ENCODE results near the gene SUPT6H. TPM values are rescaled to one million over a fixed set of nuclear protein-coding genes. Genes with fewer than 3 reads are reported as not detected.

SUPT6H gene
- 30.1 TPM for polyA plus RNA-seq (2012; ENCODE audit: missing spikeins)

DNA sequence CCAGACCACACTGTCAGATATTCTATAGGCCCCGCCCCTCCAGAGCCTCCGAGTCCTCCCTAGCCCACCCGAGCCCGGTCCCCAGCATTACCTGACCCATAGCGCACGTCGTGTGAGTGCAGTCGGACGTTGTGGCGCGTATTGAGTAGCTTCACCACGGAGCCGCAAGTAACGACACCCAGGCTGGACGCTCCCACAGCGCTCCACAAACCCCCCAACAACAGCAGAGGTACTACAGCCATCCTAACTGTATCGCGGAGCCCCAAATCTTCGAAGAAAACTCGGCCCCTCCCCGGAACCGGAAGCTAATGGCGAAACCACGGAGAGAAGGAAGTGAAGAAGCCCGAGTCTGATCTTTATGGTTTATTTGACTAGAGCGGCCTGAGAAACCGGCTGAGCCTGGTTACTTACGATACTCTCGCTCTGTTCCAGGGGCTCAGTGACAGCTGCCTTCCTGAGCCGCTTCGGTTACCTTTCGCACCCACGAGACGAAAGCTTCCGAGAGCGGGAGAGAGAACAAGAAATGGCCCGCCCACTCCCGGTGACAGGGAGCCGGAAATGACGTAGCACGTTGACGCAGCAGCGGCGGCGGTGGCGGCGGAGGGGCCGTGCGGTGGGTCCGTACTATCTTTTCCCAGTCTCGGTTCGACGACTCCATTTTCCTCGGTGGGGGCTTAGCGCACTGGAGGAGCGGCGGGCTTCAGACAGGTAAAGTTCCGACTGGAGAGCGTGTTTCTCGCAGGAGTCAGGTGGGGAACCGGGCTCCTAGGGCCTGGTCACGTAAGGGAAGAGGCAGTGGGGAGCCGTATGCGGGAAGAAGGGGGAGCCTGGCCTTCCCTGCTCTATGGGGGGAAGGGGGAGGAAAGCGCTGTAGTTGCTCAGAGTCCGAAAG is at the start of gene SUPT6H, which contains the start of gene SDF2:
TSS of gene SUPT6H (plus strand) at position 571 of the 892 bp plus-strand sequence. CDS start 11,197 bp downstream, outside the sequence.
TSS of gene SDF2 (minus strand) at position 272 of the 892 bp plus-strand sequence. CDS start at position 242, 30 bp downstream.
- FAIRE-seq (peak; percentile 96), DNase-seq (ENCODE audit: insufficient read length) (peak; percentile 81)
- peak; percentile 57; the same call in 1 of the 2 replicates for TF ChIP-seq TAF1 (IDR thresholded peaks at IDR 0.05; ENCODE audit: borderline replicate concordance, low read depth, low read length)
- peak; percentile 88; the same call in 1 of the 2 replicates for TF ChIP-seq POLR2A (IDR thresholded peaks at IDR 0.05; ENCODE audit: low read depth, low read length)
- peak; percentile 91 for TF ChIP-seq POLR2AphosphoS5 (IDR thresholded peaks at IDR 0.05; ENCODE audit: low read depth, low read length)

DNA sequence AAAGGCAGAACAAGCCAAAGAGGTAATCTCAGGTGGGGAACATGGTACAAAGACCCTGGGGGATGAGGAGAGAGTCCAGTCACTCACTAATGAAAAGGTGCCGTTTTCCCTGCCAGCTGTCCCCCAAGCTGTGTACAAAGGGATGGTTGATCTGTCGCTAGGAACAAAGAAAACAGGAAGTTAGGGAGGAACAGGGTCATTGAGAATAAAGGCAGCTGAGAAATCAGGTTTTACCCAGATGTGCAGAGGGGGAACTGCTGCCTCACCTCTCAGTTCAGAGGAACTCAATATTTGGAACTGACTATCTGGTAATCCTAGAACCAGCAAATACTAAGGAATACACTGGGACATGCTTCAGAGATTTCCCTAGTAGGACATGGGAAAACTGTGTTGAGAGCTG is 49.5 kb upstream of the SUPT6H start:
- no peak for FAIRE-seq
- no peak for TF ChIP-seq TAF1 (IDR thresholded peaks at IDR 0.05; ENCODE audit: borderline replicate concordance, low read depth, low read length)
- no peak for TF ChIP-seq POLR2A (IDR thresholded peaks at IDR 0.05; ENCODE audit: low read depth, low read length)
- TF ChIP-seq POLR2AphosphoS5 (IDR thresholded peaks at IDR 0.05; ENCODE audit: low read depth, low read length), result no peak
- DNase-seq (ENCODE audit: insufficient read length), result no peak

GRCh38 chr17:28612936-28613872 is 48.8 kb upstream of the SUPT6H start:
- TF ChIP-seq POLR2A (IDR thresholded peaks at IDR 0.05; ENCODE audit: low read depth, low read length), result no peak
- no peak for TF ChIP-seq POLR2AphosphoS5 (IDR thresholded peaks at IDR 0.05; ENCODE audit: low read depth, low read length)
- no peak for TF ChIP-seq TAF1 (IDR thresholded peaks at IDR 0.05; ENCODE audit: borderline replicate concordance, low read depth, low read length)
- no peak for DNase-seq (ENCODE audit: insufficient read length)
- peak; percentile 17 for FAIRE-seq

GRCh38 chr17:28613931-28614381 is 48.0 kb upstream of the SUPT6H start, which contains the start of gene RSKR:
TSS of gene RSKR (minus strand) at chr17:28614185. CDS start at chr17:28614161, 24 bp downstream.
- TF ChIP-seq TAF1 (IDR thresholded peaks at IDR 0.05; ENCODE audit: borderline replicate concordance, low read depth, low read length) (no peak), POLR2A (IDR thresholded peaks at IDR 0.05; ENCODE audit: low read depth, low read length) (no peak; the same call in 1 of the 2 replicates), POLR2AphosphoS5 (IDR thresholded peaks at IDR 0.05; ENCODE audit: low read depth, low read length) (no peak)
- FAIRE-seq, result no peak
- DNase-seq (ENCODE audit: insufficient read length), result no peak

GRCh38 chr17:28615260-28615940 is 46.6 kb upstream of the SUPT6H start:
- FAIRE-seq (no peak), DNase-seq (ENCODE audit: insufficient read length) (no peak)

GRCh38 chr17:28616281-28616680 is 45.7 kb upstream of the SUPT6H start:
- TF ChIP-seq TAF1 (IDR thresholded peaks at IDR 0.05; ENCODE audit: borderline replicate concordance, low read depth, low read length) (no peak), POLR2AphosphoS5 (IDR thresholded peaks at IDR 0.05; ENCODE audit: low read depth, low read length) (no peak), POLR2A (IDR thresholded peaks at IDR 0.05; ENCODE audit: low read depth, low read length) (no peak)
- no peak for FAIRE-seq
- DNase-seq (ENCODE audit: insufficient read length), result no peak

More at GRCh38 chr17:28615260-28615940, 46.6 kb upstream of the SUPT6H start:
- TF ChIP-seq TAF1 (IDR thresholded peaks at IDR 0.05; ENCODE audit: borderline replicate concordance, low read depth, low read length), result no peak
- no peak for TF ChIP-seq POLR2AphosphoS5 (IDR thresholded peaks at IDR 0.05; ENCODE audit: low read depth, low read length)
- no peak for TF ChIP-seq POLR2A (IDR thresholded peaks at IDR 0.05; ENCODE audit: low read depth, low read length)

DNA sequence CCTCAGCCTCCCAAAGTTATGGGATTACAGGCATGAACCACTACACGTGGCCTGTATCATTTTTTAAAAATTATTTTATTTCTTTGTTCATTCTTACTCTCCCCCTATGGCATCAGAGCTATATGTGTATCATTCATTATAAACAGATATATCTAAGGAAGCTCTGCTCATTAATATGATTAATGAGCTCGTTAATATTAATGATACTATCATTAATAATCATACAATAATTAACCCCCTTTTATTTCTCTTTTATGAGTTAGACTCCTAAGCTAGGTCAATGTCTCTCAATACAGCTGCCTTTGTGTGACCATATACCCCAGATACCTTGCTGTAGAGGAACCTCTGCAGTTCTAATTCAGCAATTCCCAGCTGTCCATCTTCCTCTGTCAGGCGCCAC is 43.5 kb upstream of the SUPT6H start:
- TF ChIP-seq POLR2A (IDR thresholded peaks at IDR 0.05; ENCODE audit: low read depth, low read length) (no peak), POLR2AphosphoS5 (IDR thresholded peaks at IDR 0.05; ENCODE audit: low read depth, low read length) (no peak), TAF1 (IDR thresholded peaks at IDR 0.05; ENCODE audit: borderline replicate concordance, low read depth, low read length) (no peak)
- DNase-seq (ENCODE audit: insufficient read length), result no peak
- FAIRE-seq, result no peak

- DNase-seq (ENCODE audit: insufficient read length) (no peak), FAIRE-seq (no peak)
- TF ChIP-seq POLR2AphosphoS5 (IDR thresholded peaks at IDR 0.05; ENCODE audit: low read depth, low read length), result no peak
- TF ChIP-seq TAF1 (IDR thresholded peaks at IDR 0.05; ENCODE audit: borderline replicate concordance, low read depth, low read length), result no peak
- TF ChIP-seq POLR2A (IDR thresholded peaks at IDR 0.05; ENCODE audit: low read depth, low read length), result no peak
Observed at GRCh38 chr17:28620010-28620409, 42.0 kb upstream of the SUPT6H start.

DNA sequence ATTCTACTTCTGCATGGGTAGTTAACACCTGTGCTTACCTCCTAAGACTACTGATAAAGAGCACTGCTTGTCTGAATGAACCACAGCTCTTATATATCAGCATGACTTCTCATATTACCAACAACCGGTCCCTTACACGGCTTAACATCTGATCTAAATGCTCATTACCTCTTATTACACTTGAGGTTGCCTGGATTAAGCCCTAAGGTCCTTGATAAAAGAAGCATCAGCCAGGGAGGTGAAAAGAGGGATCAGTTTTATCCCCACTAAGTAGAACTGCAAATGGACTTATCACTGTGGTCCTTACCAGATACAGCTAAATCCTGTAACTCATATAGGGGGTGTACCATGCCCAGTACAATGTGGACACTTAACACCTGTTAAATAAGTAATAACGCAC is 39.8 kb upstream of the SUPT6H start:
- FAIRE-seq, result no peak

GRCh38 chr17:28623696-28624095 is 38.3 kb upstream of the SUPT6H start:
- TF ChIP-seq POLR2AphosphoS5 (IDR thresholded peaks at IDR 0.05; ENCODE audit: low read depth, low read length), result no peak
- TF ChIP-seq POLR2A (IDR thresholded peaks at IDR 0.05; ENCODE audit: low read depth, low read length), result no peak
- no peak for TF ChIP-seq TAF1 (IDR thresholded peaks at IDR 0.05; ENCODE audit: borderline replicate concordance, low read depth, low read length)
- DNase-seq (ENCODE audit: insufficient read length) (no peak), FAIRE-seq (no peak)

More for the DNA sequence above, 39.8 kb upstream of the SUPT6H start:
- no peak for DNase-seq (ENCODE audit: insufficient read length)
- TF ChIP-seq POLR2AphosphoS5 (IDR thresholded peaks at IDR 0.05; ENCODE audit: low read depth, low read length) (no peak), TAF1 (IDR thresholded peaks at IDR 0.05; ENCODE audit: borderline replicate concordance, low read depth, low read length) (no peak), POLR2A (IDR thresholded peaks at IDR 0.05; ENCODE audit: low read depth, low read length) (no peak)

Data from GM12892 (cell line).